ENCODE measurements around the gene SPTBN5. TPM values are rescaled to one million over a fixed set of nuclear protein-coding genes. Genes with fewer than 3 reads are reported as not detected.

The SPTBN5 gene
- total and polyA plus RNA-seq, 10 of the 15 experiments (the other 5 are each of a cell fraction or from before 2014, with no cell fraction given): under 0.01 to 0.18 (median 0.04) TPM; not detected in 4

- H3K36me3 ChIP-seq (ENCODE audit: control insufficient read depth in 2 of 2, insufficient read depth in 2 of 2, low read length in 1 of 2): no peaks in the 10 kb centered on the region
- in situ Hi-C loops (cut with MboI): no loop called here
- FAIRE-seq (no peak), ATAC-seq (no peak), DNase-seq (ENCODE audit: low read depth, low spot score) (no peak)
- WGBS (ENCODE audit: insufficient coverage, insufficient replicate concordance, low lambda C conversion rate, missing lambda C conversion rate): 44% methylated on average over 12 of the region's 12 CpGs
- no peak overlapping the region for H3K27ac ChIP-seq (ENCODE audit: control insufficient read depth, insufficient read depth)
- no peak overlapping the region for H3K4me3 ChIP-seq
- H4K20me1 ChIP-seq (ENCODE audit: control insufficient read depth, insufficient read depth): no peaks in the 10 kb centered on the region
- intact Hi-C loops (cut with micrococcal nuclease; ENCODE audit: unreplicated experiment): no loop called here
- ChIA-PET CTCF (no interaction called here), SMC1A (ENCODE audit: uncharacterized antibody, unreplicated experiment) (interaction anchor here (1.1 kb wide), 1 partner anchor 10 kb away, joined by 4 read pairs; no protein-coding TSS in a partner anchor), RAD21 (ENCODE audit: unreplicated experiment) (interaction anchor here (0.6 kb wide), 1 partner anchor 96 kb away, joined by 3 read pairs; the partner anchor contains the start of gene EHD4), POLR2A (no interaction called here)
- no peak overlapping the region for H2AFZ ChIP-seq (ENCODE audit: control insufficient read depth, low read depth, low read length)
- no peak overlapping the region for H3K4me2 ChIP-seq (ENCODE audit: control insufficient read depth, insufficient read depth)
- peaks cover 0 to 2% of the 10 kb centered on the region in 2 experiments; a peak in 2 of 4 replicates for H3K27me3 ChIP-seq (replicated peaks in 1 of 2; ENCODE audit: control insufficient read depth in 2 of 2, insufficient read depth in 2 of 2, low read length in 1 of 2)
- no peaks in the 10 kb centered on the region for H3K4me1 ChIP-seq (ENCODE audit: control insufficient read depth, insufficient read depth, low read length)
- no peaks in the 10 kb centered on the region for H3K79me2 ChIP-seq (ENCODE audit: control insufficient read depth, insufficient read depth, low read length)
- no TSS peak for BruUV-seq (replicated peaks)
- no peaks in the 10 kb centered on the region for H3K9me3 ChIP-seq (replicated peaks; ENCODE audit: control insufficient read depth, insufficient read depth, low read length)
- H3K9ac ChIP-seq (ENCODE audit: control insufficient read depth, insufficient read depth, low read length): no peak overlapping the region
- TF ChIP-seq RBBP5 (conservative IDR thresholded peaks at IDR 0.05) (no peak), SKIL (IDR thresholded peaks at IDR 0.05; ENCODE audit: low read depth, poor library complexity, severe bottlenecking) (no peak), PKNOX1 (IDR thresholded peaks at IDR 0.05) (no peak), IKZF1 (conservative IDR thresholded peaks at IDR 0.05) (no peak), ZNF687 (IDR thresholded peaks at IDR 0.05) (no peak), ZNF384 (IDR thresholded peaks at IDR 0.05; ENCODE audit: borderline replicate concordance, low read depth, low read length) (no peak), RCOR1 (conservative IDR thresholded peaks at IDR 0.05; ENCODE audit: low read depth, low read length) (no peak), POLR2A (IDR thresholded peaks at IDR 0.05; ENCODE audit: low read depth, low read length) (no peak), EGR1 (IDR thresholded peaks at IDR 0.05; ENCODE audit: borderline replicate concordance in 1 of 2, low read depth in 2 of 2, low read length in 2 of 2) (no peak), SIX5 (IDR thresholded peaks at IDR 0.05; ENCODE audit: low read depth, low read length, severe bottlenecking) (no peak), LARP7 (IDR thresholded peaks at IDR 0.05) (no peak), ASH2L (IDR thresholded peaks at IDR 0.05; ENCODE audit: borderline replicate concordance, low read depth) (no peak), ZNF592 (IDR thresholded peaks at IDR 0.05) (no peak), SUZ12 (IDR thresholded peaks at IDR 0.05; ENCODE audit: unreplicated experiment) (no peak)
Measured at GRCh38 chr15:41876689-41877088, 17.2 kb downstream of the SPTBN5 start.

All from GM12878 (cell line).